Neural crest cell (in vitro differentiated cells): ENCODE results near the gene VWCE. TPM values are rescaled to one million over a fixed set of nuclear protein-coding genes. Genes with fewer than 3 reads are reported as not detected.
"Not testable (repeated sequence)": the region's sequence is repeated elsewhere in the genome, so short reads cannot be mapped to it uniquely, and the experiment has no call there.

ENCODE experiments used
- DNase-seq: peaks from one replicate; pipeline ENCODE4 v3.0.0; 2021; ENCODE audit warnings: low read depth, mixed read lengths, low spot score
- H3K27ac Mint-ChIP-seq: one replicate; pipeline ENCODE4 v1.8.0; 2021; ENCODE audit warnings: mild to moderate bottlenecking, mixed read lengths; ENCODE audit not compliant: unreplicated experiment
- H3K27me3 Mint-ChIP-seq: 2 replicates; pipeline ENCODE4 v1.8.0; 2021; ENCODE audit warnings: low read depth, mild to moderate bottlenecking, mixed read lengths
- H3K36me3 Mint-ChIP-seq: 2 replicates; pipeline ENCODE4 v1.8.0; 2021; ENCODE audit warnings: low read depth, mild to moderate bottlenecking, mixed read lengths
- H3K4me1 Mint-ChIP-seq: 2 replicates; pipeline ENCODE4 v1.8.0; 2021; ENCODE audit warnings: mixed read lengths
- H3K4me3 Mint-ChIP-seq: one replicate; pipeline ENCODE4 v1.8.0; 2021; ENCODE audit warnings: mild to moderate bottlenecking, mixed read lengths
- H3K9me3 Mint-ChIP-seq: 2 replicates; pipeline ENCODE4 v1.8.0; 2021; ENCODE audit warnings: mixed read lengths
- total RNA-seq: library from RNA; stranded (reverse); gene quantifications from 2 replicates; pipeline ENCODE4 v1.2.1, GENCODE V29; 2021

The VWCE gene
- total RNA-seq, 1 donor from 2014 or later: 42.0 TPM

DNA sequence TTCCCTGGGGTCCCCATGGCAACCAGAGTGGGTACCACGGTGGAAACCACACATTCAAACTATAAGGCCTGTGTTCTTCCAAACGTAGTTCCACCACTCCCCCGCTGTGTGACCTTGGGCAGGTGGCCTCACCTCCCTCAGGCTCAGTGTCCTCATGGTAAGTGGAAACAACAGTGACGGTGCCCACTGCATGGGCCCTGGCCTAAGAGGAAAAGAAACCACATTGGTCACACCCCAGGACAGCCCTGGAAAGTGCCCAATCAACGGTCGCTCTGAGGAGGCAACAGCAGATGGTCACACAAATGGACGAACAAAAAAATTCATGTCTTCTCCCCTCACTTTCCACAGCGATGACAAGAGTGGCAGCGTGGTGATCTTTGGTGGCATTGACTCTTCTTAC lies 47.0 kb downstream of the VWCE start:
- not testable (repeated sequence) for H3K4me3 Mint-ChIP-seq, H3K27me3 Mint-ChIP-seq, H3K36me3 Mint-ChIP-seq, H3K9me3 Mint-ChIP-seq, H3K27ac Mint-ChIP-seq, DNase-seq, H3K4me1 Mint-ChIP-seq

DNA sequence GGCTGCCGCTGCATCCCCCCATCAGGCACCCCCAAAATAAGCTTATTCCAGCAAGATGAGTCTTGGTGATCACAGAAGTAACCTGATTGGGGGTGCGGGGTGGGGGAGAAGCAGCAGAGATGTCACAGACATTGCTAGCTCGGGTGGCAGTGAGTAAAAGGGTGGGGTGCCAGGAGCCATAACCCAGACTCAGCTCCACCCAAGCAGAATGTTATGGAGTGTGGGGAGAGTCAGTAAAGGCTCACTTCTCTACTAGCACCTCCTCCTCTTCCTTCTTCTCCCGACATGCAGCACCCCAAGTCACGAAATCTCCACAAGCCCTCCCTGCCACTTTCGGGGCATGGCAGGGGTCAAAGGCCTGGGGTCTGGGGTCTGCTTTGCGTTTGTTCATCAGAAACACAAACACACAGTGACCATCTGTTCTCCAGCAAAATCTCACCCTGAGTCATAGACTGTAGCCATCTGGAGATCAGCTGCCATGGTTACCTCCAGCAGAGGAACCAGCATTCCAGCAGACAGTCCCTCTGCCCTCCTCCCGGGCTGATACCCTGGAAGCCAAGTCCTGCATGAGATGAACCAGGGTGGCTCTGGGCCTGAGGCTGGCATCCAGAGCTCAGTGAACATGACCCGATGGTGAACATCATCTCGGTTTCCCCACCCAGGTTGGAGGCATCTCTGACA lies 49.7 kb downstream of the VWCE start:
- H3K27ac Mint-ChIP-seq, H3K4me1 Mint-ChIP-seq, H3K36me3 Mint-ChIP-seq, DNase-seq, H3K4me3 Mint-ChIP-seq, H3K27me3 Mint-ChIP-seq, H3K9me3 Mint-ChIP-seq: not testable (repeated sequence)

DNA sequence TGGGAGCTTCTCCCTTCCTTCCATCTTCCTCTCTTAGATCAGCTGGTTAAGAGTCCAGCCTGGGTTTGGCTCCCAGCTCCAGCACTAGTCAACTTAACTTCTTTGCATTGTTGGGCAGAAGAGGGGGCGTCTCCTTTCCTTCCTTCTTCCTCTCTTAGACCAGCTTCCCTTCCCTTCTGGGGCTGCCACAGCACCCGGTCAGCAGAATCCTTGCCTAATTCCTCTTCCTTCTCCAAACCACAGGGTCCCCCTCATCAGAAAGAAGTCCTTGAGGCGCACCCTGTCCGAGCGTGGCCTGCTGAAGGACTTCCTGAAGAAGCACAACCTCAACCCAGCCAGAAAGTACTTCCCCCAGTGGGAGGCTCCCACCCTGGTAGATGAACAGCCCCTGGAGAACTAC lies 53.6 kb downstream of the VWCE start:
- not testable (repeated sequence) for H3K27ac Mint-ChIP-seq, H3K4me1 Mint-ChIP-seq, H3K36me3 Mint-ChIP-seq, H3K27me3 Mint-ChIP-seq, H3K9me3 Mint-ChIP-seq, H3K4me3 Mint-ChIP-seq, DNase-seq

DNA sequence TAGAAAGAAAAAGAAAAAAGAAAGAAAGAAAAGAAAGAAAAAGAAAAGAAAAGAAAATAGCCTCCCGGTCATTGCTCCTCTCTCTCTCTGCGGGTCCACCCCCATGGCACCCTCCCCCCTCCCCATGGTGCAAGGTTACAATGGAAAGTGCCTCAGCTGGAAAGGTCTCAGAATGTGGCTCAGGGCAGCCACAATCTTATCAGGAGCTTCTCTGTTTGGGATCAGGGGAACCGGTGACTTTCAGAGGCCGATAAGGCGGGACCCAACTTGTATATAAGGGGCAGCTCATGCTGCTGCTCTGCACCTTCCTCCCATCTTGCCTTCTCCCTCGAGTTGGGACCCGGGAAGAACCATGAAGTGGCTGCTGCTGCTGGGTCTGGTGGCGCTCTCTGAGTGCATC lies 54.2 kb downstream of the VWCE start, which contains the start of gene PGA5:
TSS of gene PGA5 (plus strand) at position 301 of the 400 bp plus-strand sequence. CDS start at position 353, 52 bp downstream.
- not testable (repeated sequence) for H3K27ac Mint-ChIP-seq, H3K4me3 Mint-ChIP-seq, DNase-seq

GRCh38 chr11:61240288-61240687 lies 54.8 kb downstream of the VWCE start:
- not testable (repeated sequence) for H3K4me1 Mint-ChIP-seq, H3K9me3 Mint-ChIP-seq, H3K27ac Mint-ChIP-seq, H3K4me3 Mint-ChIP-seq, H3K27me3 Mint-ChIP-seq, H3K36me3 Mint-ChIP-seq, DNase-seq

More for the DNA sequence above, 54.2 kb downstream of the VWCE start, which contains the start of gene PGA5:
- H3K27me3 Mint-ChIP-seq, H3K9me3 Mint-ChIP-seq, H3K36me3 Mint-ChIP-seq, H3K4me1 Mint-ChIP-seq: not testable (repeated sequence)

- H3K27me3 Mint-ChIP-seq, H3K27ac Mint-ChIP-seq, DNase-seq, H3K4me3 Mint-ChIP-seq, H3K4me1 Mint-ChIP-seq, H3K36me3 Mint-ChIP-seq, H3K9me3 Mint-ChIP-seq: not testable (repeated sequence)
Measured at GRCh38 chr11:61237130-61237529, 58.0 kb downstream of the VWCE start.

DNA sequence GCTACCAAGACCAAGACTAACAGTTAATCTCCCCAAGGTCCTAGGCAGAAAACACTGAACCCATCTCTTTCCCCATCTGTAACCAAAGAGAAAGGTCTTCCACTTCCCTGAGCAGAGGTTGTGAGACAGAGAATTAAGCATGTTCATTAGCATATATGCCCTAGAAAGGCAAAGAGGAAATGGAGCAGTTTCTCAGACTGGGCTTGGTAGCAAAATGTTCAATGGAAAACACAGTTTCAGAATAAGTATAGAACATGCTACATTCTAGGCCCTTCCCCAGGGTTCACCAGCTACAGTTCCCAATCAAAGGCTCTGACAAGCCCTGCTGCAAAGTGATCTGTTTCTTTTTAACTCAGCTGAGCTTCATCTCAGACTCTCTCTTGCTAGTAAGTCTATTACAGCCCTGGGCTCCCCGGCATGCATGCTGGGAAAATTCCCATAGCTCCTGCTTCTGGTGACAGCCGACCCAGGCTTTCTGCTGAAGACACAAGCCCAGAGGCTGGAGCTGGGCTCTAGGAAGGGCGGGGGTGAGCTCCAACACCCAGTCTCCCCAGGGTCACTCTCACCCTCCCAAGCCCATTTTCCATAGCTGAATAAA lies 62.5 kb downstream of the VWCE start:
- H3K9me3 Mint-ChIP-seq, H3K4me3 Mint-ChIP-seq, H3K27ac Mint-ChIP-seq, H3K36me3 Mint-ChIP-seq, H3K4me1 Mint-ChIP-seq, DNase-seq, H3K27me3 Mint-ChIP-seq: not testable (repeated sequence)

DNA sequence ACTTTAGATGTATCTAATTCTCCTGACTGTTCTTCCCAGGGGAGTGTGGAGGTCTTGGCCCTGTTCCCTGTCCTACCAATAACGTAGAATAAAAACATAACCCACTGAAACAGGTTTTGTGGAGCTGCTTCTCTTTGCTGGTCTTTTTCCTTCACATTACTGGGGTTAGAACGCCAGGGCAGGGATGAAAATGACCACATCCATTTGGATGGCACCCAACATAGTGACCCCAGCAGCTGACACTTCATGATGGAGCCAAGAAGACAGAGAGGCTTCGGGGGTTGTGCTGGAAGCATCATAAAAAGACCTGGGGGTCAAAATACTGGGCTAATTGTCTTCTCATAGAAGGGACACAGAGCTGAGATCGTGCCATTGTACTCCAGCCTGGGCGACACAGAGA lies 63.5 kb downstream of the VWCE start:
- H3K4me3 Mint-ChIP-seq, H3K27ac Mint-ChIP-seq, H3K27me3 Mint-ChIP-seq, DNase-seq, H3K9me3 Mint-ChIP-seq, H3K36me3 Mint-ChIP-seq, H3K4me1 Mint-ChIP-seq: not testable (repeated sequence)

GRCh38 chr11:61231033-61231432 lies 64.1 kb downstream of the VWCE start:
- not testable (repeated sequence) for DNase-seq, H3K27ac Mint-ChIP-seq, H3K4me1 Mint-ChIP-seq, H3K36me3 Mint-ChIP-seq, H3K27me3 Mint-ChIP-seq, H3K4me3 Mint-ChIP-seq, H3K9me3 Mint-ChIP-seq

DNA sequence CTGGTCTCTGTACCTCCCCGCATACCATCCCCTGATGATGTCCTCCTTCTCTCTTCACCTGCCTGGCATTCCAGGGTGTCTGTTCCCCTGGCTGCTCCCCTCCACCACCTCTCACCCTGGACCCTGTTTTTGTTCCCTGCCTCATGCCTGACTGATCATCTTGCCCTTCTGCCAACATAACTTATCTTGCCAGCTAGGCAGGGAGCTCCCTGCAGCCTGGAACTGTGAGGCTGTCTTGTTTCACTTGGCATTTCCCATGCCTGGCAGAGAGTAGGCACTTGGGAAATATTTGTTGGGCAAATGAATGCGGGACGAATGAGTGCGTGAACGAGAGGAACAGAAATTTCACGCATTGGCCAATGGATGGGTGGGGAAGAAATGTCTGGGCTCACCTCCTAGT lies 65.7 kb downstream of the VWCE start:
- not testable (repeated sequence) for H3K4me3 Mint-ChIP-seq, H3K4me1 Mint-ChIP-seq, H3K36me3 Mint-ChIP-seq, DNase-seq, H3K27me3 Mint-ChIP-seq, H3K27ac Mint-ChIP-seq, H3K9me3 Mint-ChIP-seq

GRCh38 chr11:61226457-61227137 lies 68.5 kb downstream of the VWCE start:
- not testable (repeated sequence) for H3K36me3 Mint-ChIP-seq, H3K9me3 Mint-ChIP-seq, H3K4me1 Mint-ChIP-seq, H3K27ac Mint-ChIP-seq, H3K27me3 Mint-ChIP-seq, H3K4me3 Mint-ChIP-seq, DNase-seq

DNA sequence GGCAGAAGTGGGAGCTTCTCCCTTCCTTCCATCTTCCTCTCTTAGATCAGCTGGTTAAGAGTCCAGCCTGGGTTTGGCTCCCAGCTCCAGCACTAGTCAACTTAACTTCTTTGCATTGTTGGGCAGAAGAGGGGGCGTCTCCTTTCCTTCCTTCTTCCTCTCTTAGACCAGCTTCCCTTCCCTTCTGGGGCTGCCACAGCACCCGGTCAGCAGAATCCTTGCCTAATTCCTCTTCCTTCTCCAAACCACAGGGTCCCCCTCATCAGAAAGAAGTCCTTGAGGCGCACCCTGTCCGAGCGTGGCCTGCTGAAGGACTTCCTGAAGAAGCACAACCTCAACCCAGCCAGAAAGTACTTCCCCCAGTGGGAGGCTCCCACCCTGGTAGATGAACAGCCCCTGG lies 72.4 kb downstream of the VWCE start:
- H3K4me3 Mint-ChIP-seq, DNase-seq, H3K4me1 Mint-ChIP-seq, H3K36me3 Mint-ChIP-seq, H3K27ac Mint-ChIP-seq, H3K9me3 Mint-ChIP-seq, H3K27me3 Mint-ChIP-seq: not testable (repeated sequence)

DNA sequence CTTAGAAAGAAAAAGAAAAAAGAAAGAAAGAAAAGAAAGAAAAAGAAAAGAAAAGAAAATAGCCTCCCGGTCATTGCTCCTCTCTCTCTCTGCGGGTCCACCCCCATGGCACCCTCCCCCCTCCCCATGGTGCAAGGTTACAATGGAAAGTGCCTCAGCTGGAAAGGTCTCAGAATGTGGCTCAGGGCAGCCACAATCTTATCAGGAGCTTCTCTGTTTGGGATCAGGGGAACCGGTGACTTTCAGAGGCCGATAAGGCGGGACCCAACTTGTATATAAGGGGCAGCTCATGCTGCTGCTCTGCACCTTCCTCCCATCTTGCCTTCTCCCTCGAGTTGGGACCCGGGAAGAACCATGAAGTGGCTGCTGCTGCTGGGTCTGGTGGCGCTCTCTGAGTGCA lies 73.1 kb downstream of the VWCE start, which contains the start of gene PGA4:
TSS of gene PGA4 (plus strand) at position 301 of the 400 bp plus-strand sequence. CDS start at position 355, 54 bp downstream.
- not testable (repeated sequence) for DNase-seq, H3K27me3 Mint-ChIP-seq, H3K4me3 Mint-ChIP-seq, H3K4me1 Mint-ChIP-seq, H3K27ac Mint-ChIP-seq, H3K36me3 Mint-ChIP-seq, H3K9me3 Mint-ChIP-seq

DNA sequence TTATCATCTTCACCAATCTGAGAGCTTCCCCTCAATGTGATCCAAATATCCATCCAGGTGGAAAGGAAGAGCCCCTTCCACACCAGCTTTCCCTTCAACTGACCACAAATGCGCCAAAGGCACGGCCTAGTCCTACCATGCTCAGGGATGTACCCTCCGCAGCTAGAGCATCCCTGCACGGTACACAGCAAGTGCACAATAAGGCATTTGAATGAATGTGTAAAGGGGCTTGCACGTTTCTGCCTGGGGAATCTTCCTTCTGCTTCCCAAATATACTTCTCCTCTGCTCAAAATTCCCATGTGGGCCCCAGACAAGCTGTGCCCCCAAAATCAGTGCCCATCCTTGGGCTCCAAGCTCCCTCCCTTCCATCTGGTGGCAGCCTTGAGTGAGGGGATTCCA lies 76.1 kb downstream of the VWCE start:
- H3K4me1 Mint-ChIP-seq, H3K27ac Mint-ChIP-seq, H3K27me3 Mint-ChIP-seq, H3K36me3 Mint-ChIP-seq, DNase-seq, H3K9me3 Mint-ChIP-seq, H3K4me3 Mint-ChIP-seq: not testable (repeated sequence)
